Thoracic aorta (tissue), 2 donors: ENCODE results near the gene ATP9A. TPM values are rescaled to one million over a fixed set of nuclear protein-coding genes. Genes with fewer than 3 reads are reported as not detected.
A peak's percentile ranks its signal among the peaks of the same experiment; 100 is the strongest.

Experiments used
- ATAC-seq: fragments of 150-250 bp; one replicate; pipeline ENCODE4 v1.8.0; 2017; ENCODE audit warnings: low read depth; ENCODE audit not compliant: insufficient number of reproducible peaks, low FRiP score
- DNase-seq: peaks from one replicate; pipeline ENCODE4 v3.0.0-alpha.2; 2020; ENCODE audit warnings: low spot score
- H3K27ac ChIP-seq, 2 donors: fragments of 200-600 bp; sonication (generic); 1 replicate in 1 of 2; 2 replicates in 1 of 2; pipeline ENCODE4 v1.5.1; 2016; ENCODE audit warnings: mild to moderate bottlenecking in 2 of 2, moderate library complexity in 2 of 2
- H3K27me3 ChIP-seq: fragments of 200-600 bp; sonication (generic); replicated peaks from 2 replicates; pipeline ENCODE4 v1.6.0; 2016; ENCODE audit warnings: mild to moderate bottlenecking; ENCODE audit not compliant: insufficient read depth
- H3K36me3 ChIP-seq: fragments of 200-600 bp; sonication (generic); one replicate; pipeline ENCODE4 v1.5.1; 2016
- H3K4me1 ChIP-seq, 2 donors: fragments of 200-600 bp; sonication (generic); 1 replicate in 1 of 2; 2 replicates in 1 of 2; pipeline versions ENCODE4 v1.5.1 to v1.6.0; 2016; ENCODE audit warnings: low read depth in 2 of 2, mild to moderate bottlenecking in 1 of 2; ENCODE audit not compliant: control insufficient read depth in 1 of 2
- H3K4me3 ChIP-seq: fragments of 200-600 bp; sonication (generic); 2 replicates; pipeline ENCODE4 v1.5.1; 2016; ENCODE audit warnings: mild to moderate bottlenecking
- H3K9me3 ChIP-seq: fragments of 200-600 bp; sonication (generic); 2 replicates; pipeline ENCODE4 v1.5.1; 2016
- CTCF ChIP-seq: fragments of 200-600 bp; sonication (generic); IDR thresholded peaks from one replicate; pipeline ENCODE4 v1.5.1; 2019; ENCODE audit warnings: antibody characterized with exemption
- total RNA-seq, 2 donors: library from RNA; depleted of rRNA; stranded (reverse); fragments of >200 nt; gene quantifications; one replicate each; pipeline versions ENCODE4 v1.1.0 to v1.2.3, GENCODE V29; 2016

ATP9A gene
- total RNA-seq, 2 donors from 2014 or later, result 54.4 TPM

- peak overlapping the region; percentile 82 to 89 for H3K27ac ChIP-seq
- TF ChIP-seq CTCF, result no peak
- peaks cover 28 to 40% of the 10 kb centered on the region in 2 donors for H3K4me1 ChIP-seq
- no peaks in the 10 kb centered on the region for H3K36me3 ChIP-seq
- DNase-seq (no peak), ATAC-seq (peak; percentile 17)
- no peaks in the 10 kb centered on the region for H3K9me3 ChIP-seq
- no peaks in the 10 kb centered on the region for H3K27me3 ChIP-seq
- H3K4me3 ChIP-seq, result peak overlapping the region; percentile 62
Measured at GRCh38 chr20:51752343-51752951, 15.7 kb downstream of the ATP9A start.

GRCh38 chr20:51750770-51751388 is 17.3 kb downstream of the ATP9A start:
- Histone ChIP-seq H3K4me3 (peak overlapping the region; percentile 36), H3K27ac (peak overlapping the region; percentile 88 to 92), H3K36me3 (no peaks in the 10 kb centered on the region), H3K4me1 (peaks cover 28 to 40% of the 10 kb centered on the region in 2 donors), H3K9me3 (no peaks in the 10 kb centered on the region), H3K27me3 (no peaks in the 10 kb centered on the region)
- no peak for ATAC-seq
- DNase-seq, result no peak
- TF ChIP-seq CTCF, result no peak

- Histone ChIP-seq H3K36me3 (no peaks in the 10 kb centered on the region), H3K4me1 (peaks cover 28 to 40% of the 10 kb centered on the region in 2 donors), H3K9me3 (no peaks in the 10 kb centered on the region), H3K4me3 (peak overlapping the region; percentile 36), H3K27me3 (no peaks in the 10 kb centered on the region), H3K27ac (peak overlapping the region; percentile 88 to 92)
- ATAC-seq (peak; percentile 85), DNase-seq (peak; percentile 80)
- no peak for TF ChIP-seq CTCF
Measured at GRCh38 chr20:51750037-51750769, 18.0 kb downstream of the ATP9A start.

- no peaks in the 10 kb centered on the region for H3K9me3 ChIP-seq
- H3K4me3 ChIP-seq, result peak overlapping the region; percentile 33
- no peak for TF ChIP-seq CTCF
- H3K36me3 ChIP-seq, result no peaks in the 10 kb centered on the region
- ATAC-seq, result no peak
- H3K4me1 ChIP-seq, result peaks cover 28 to 40% of the 10 kb centered on the region in 2 donors
- DNase-seq, result no peak
- H3K27me3 ChIP-seq, result no peaks in the 10 kb centered on the region
- peak overlapping the region; percentile 88 to 92 for H3K27ac ChIP-seq
Measured at GRCh38 chr20:51749674-51750036, 18.5 kb downstream of the ATP9A start.

- Histone ChIP-seq H3K4me1 (peaks cover 19 to 31% of the 10 kb centered on the region in 2 donors), H3K27ac (no peak overlapping the region), H3K27me3 (no peaks in the 10 kb centered on the region), H3K9me3 (no peaks in the 10 kb centered on the region), H3K4me3 (no peak overlapping the region), H3K36me3 (no peaks in the 10 kb centered on the region)
- no peak for TF ChIP-seq CTCF
- ATAC-seq, result no peak
- DNase-seq, result no peak
Measured at GRCh38 chr20:51747182-51747911, 20.8 kb downstream of the ATP9A start.
